HepG2 (cell line): ENCODE measurements around the gene AMER3. TPM values are rescaled to one million over a fixed set of nuclear protein-coding genes. Genes with fewer than 3 reads are reported as not detected.

Source experiments
- ATAC-seq: fragments of 200-7000 bp; cut with Tn5 transposase; 3 replicates; pipeline ENCODE4 v1.9.1; 2020; ENCODE audit warnings: mild to moderate bottlenecking, moderate library complexity
- BruUV-seq: library from RNA; stranded (reverse); fragments of 400-500 nt; replicated peaks from 2 replicates; lab custom pipeline; 2021; lab: Mats Ljungman, UMichigan
- CTCF ChIA-PET: fragments of 300-600 bp; formaldehyde crosslinking; extraction: SDS; loops from one replicate; lab custom pipeline; 2021; ENCODE audit warnings: low total read pairs, inconsistent platforms, low intra/inter-chr PET ratio; lab: Yijun Ruan, JAX
- POLR2A ChIA-PET: fragments of 350-600 bp; sonication (Branson Sonifier 250); formaldehyde crosslinking; loops from one replicate; lab custom pipeline; 2020; ENCODE audit warnings: antibody characterized with exemption, inconsistent platforms; lab: Yijun Ruan, JAX
- DNase-seq: peaks from one replicate; pipeline ENCODE4 v3.0.0-alpha.2; 2015; ENCODE audit warnings: low spot score
- FAIRE-seq: peaks from 3 replicates; lab custom pipeline; 2011; peaks lifted over from hg19 to GRCh38; lab: Jason Lieb, UNC
- H2AFZ ChIP-seq: one replicate; pipeline ENCODE4 v1.6.1; 2011; ENCODE audit warnings: low read length, inconsistent platforms
- H3K27ac ChIP-seq: fragments of 300-600 bp; 3 replicates; pipeline ENCODE4 v1.8.0; 2011; ENCODE audit warnings: mixed run types, mild to moderate bottlenecking, mixed read lengths, low read length, inconsistent platforms; ENCODE audit not compliant: insufficient read depth; ENCODE audit errors: extremely low read length
- H3K27me3 ChIP-seq, 2 experiments: fragments of 200-600 bp in 1 of 2; 2 replicates in 1 of 2; 3 replicates in 1 of 2; pipeline versions ENCODE4 v1.6.0 to v1.8.0; 2011; ENCODE audit warnings: low read length in 2 of 2, mild to moderate bottlenecking in 2 of 2, moderate library complexity in 2 of 2, inconsistent platforms in 1 of 2; ENCODE audit not compliant: insufficient read depth in 2 of 2, control insufficient read depth in 1 of 2
- H3K36me3 ChIP-seq, 2 experiments: fragments of 200-600 bp in 1 of 2; replicated peaks in 1 of 2; 2 replicates in 1 of 2; 3 replicates in 1 of 2; pipeline versions ENCODE4 v1.5.1 to v1.8.0; 2011; ENCODE audit warnings: low read length in 2 of 2, inconsistent platforms in 1 of 2; ENCODE audit not compliant: insufficient read depth in 2 of 2, control insufficient read depth in 1 of 2
- H3K4me1 ChIP-seq: 2 replicates; pipeline ENCODE4 v1.5.1; 2012; ENCODE audit warnings: low read length, inconsistent platforms; ENCODE audit not compliant: insufficient read depth
- H3K4me2 ChIP-seq: 2 replicates; pipeline ENCODE4 v1.6.0; 2011; ENCODE audit warnings: low read depth, low read length, inconsistent platforms
- H3K4me3 ChIP-seq, 3 experiments: fragments of 200-600 bp in 1 of 3; sonication (generic), shearing (Covaris generic) in 1 of 3; replicated peaks in 1 of 3; 2 replicates each; pipeline ENCODE4 v1.5.1; 2011 to 2016; ENCODE audit warnings: low read length in 3 of 3, inconsistent platforms in 2 of 3, low read depth in 2 of 3, mild to moderate bottlenecking in 2 of 3, control low read depth in 1 of 3, mixed read lengths in 1 of 3; ENCODE audit not compliant: insufficient read depth in 1 of 3
- H3K79me2 ChIP-seq: one replicate; pipeline ENCODE4 v1.6.1; 2011; ENCODE audit warnings: low read length, inconsistent platforms; ENCODE audit not compliant: insufficient read depth
- H3K9ac ChIP-seq: 2 replicates; pipeline ENCODE4 v1.6.0; 2011; ENCODE audit warnings: mild to moderate bottlenecking, low read depth, low read length, inconsistent platforms; ENCODE audit not compliant: insufficient read depth
- H3K9me3 ChIP-seq: 2 replicates; pipeline ENCODE4 v1.5.1; 2012; ENCODE audit warnings: mild to moderate bottlenecking, low read length
- H4K20me1 ChIP-seq: 2 replicates; pipeline ENCODE4 v1.6.0; 2011; ENCODE audit warnings: inconsistent platforms, mild to moderate bottlenecking, low read length, moderate library complexity; ENCODE audit not compliant: insufficient read depth
- ARID4A ChIP-seq: sonication (generic); formaldehyde crosslinking; IDR thresholded peaks from 2 replicates; pipeline ENCODE4 v1.5.0; 2020; ENCODE audit warnings: mild to moderate bottlenecking, missing genetic modification reagents, borderline replicate concordance
- FOXK1 ChIP-seq: sonication (generic); formaldehyde crosslinking; IDR thresholded peaks from 2 replicates; pipeline ENCODE4 v1.4.0; 2020; ENCODE audit warnings: low read depth, missing genetic modification reagents, borderline replicate concordance
- GABPB1 ChIP-seq: IDR thresholded peaks from 2 replicates; pipeline ENCODE4 v1.6.1; 2016; ENCODE audit warnings: mild to moderate bottlenecking, missing genetic modification reagents, moderate library complexity, missing compliant biosample characterization
- POGK ChIP-seq: sonication (generic); formaldehyde crosslinking; conservative IDR thresholded peaks from 2 replicates; pipeline ENCODE4 v1.8.0; 2022; ENCODE audit warnings: mild to moderate bottlenecking, moderate library complexity, missing genetic modification reagents
- PPARG ChIP-seq: conservative IDR thresholded peaks from 2 replicates; pipeline ENCODE4 v1.6.1; 2016; ENCODE audit warnings: missing biosample characterization, missing genetic modification reagents
- TRIM24 ChIP-seq: sonication (generic); formaldehyde crosslinking; IDR thresholded peaks from 2 replicates; pipeline ENCODE4 v1.8.0; 2022; ENCODE audit warnings: mild to moderate bottlenecking, missing genetic modification reagents
- ZNF607 ChIP-seq: sonication (generic); formaldehyde crosslinking; IDR thresholded peaks from 2 replicates; pipeline ENCODE4 v1.5.1; 2020; ENCODE audit warnings: missing genetic modification reagents, mild to moderate bottlenecking, borderline replicate concordance
- ZNF75D ChIP-seq: sonication (generic); formaldehyde crosslinking; IDR thresholded peaks from 2 replicates; pipeline ENCODE4 v1.8.1; 2023; ENCODE audit warnings: missing genetic modification reagents, mild to moderate bottlenecking, borderline replicate concordance
- ZNF83 ChIP-seq: sonication (generic); formaldehyde crosslinking; IDR thresholded peaks from 2 replicates; pipeline ENCODE4 v1.4.0; 2020; ENCODE audit warnings: missing genetic modification reagents, mild to moderate bottlenecking, borderline replicate concordance
- WGBS: methylation state at CpG from one replicate; pipeline ENCODE4 v1.1.6; 2017; ENCODE audit warnings: low lambda C conversion rate; 5-methylcytosine and 5-hydroxymethylcytosine counted together
- in situ Hi-C: cut with HindIII; loops from 2 replicates; pipeline ENCODE4 v1.10.0; 2017; ENCODE audit warnings: low pct_unique_long_range_greater_than_20kb; ENCODE audit not compliant: extremely low pct_ligation_motif_present
- intact Hi-C: fragments of 100-400 bp; cut with micrococcal nuclease; formaldehyde crosslinking; loops from one replicate; pipeline ENCODE4 v1.10.0; 2022; ENCODE audit not compliant: unreplicated experiment
- polyA plus RNA-seq, 8 experiments: library from polyadenylated mRNA; depleted of rRNA in 3 of 8; stranded (reverse) in 7 of 8; unstranded in 1 of 8; fragments of >200 nt; fragmentation: Illumina TruSeq in 4 of 8; extraction: Trizol in 4 of 8; gene quantifications; 2 replicates each; pipeline versions ENCODE4 v1.2.1 to v1.2.3, GENCODE V29; 2011 to 2016; ENCODE audit warnings: low read depth in 4 of 8, missing spikeins in 1 of 8, mixed read lengths in 1 of 8; ENCODE audit not compliant: insufficient read depth in 1 of 8
- total RNA-seq, 5 experiments: library from RNA; depleted of rRNA; stranded (reverse); fragments of >200 nt; fragmentation: Illumina TruSeq; extraction: Trizol; gene quantifications; 2 replicates each; pipeline ENCODE4 v1.2.3, GENCODE V29; 2016; ENCODE audit warnings: low read depth in 1 of 5
- TF ChIP-seq, protein P1 (sequence below): sonication (generic); formaldehyde crosslinking; IDR thresholded peaks from 2 replicates; pipeline ENCODE4 v1.9.0; 2021; ENCODE audit warnings: missing genetic modification reagents, mild to moderate bottlenecking, borderline replicate concordance
- TF ChIP-seq, protein P2 (sequence below): sonication (generic); formaldehyde crosslinking; IDR thresholded peaks from 2 replicates; pipeline ENCODE4 v1.5.1; 2020; ENCODE audit warnings: missing genetic modification reagents, mild to moderate bottlenecking, borderline replicate concordance

AMER3 gene
- total and polyA plus RNA-seq, 2 of the 13 experiments (the other 11 are each of a cell fraction or from before 2014, with no cell fraction given), result not detected

DNA sequence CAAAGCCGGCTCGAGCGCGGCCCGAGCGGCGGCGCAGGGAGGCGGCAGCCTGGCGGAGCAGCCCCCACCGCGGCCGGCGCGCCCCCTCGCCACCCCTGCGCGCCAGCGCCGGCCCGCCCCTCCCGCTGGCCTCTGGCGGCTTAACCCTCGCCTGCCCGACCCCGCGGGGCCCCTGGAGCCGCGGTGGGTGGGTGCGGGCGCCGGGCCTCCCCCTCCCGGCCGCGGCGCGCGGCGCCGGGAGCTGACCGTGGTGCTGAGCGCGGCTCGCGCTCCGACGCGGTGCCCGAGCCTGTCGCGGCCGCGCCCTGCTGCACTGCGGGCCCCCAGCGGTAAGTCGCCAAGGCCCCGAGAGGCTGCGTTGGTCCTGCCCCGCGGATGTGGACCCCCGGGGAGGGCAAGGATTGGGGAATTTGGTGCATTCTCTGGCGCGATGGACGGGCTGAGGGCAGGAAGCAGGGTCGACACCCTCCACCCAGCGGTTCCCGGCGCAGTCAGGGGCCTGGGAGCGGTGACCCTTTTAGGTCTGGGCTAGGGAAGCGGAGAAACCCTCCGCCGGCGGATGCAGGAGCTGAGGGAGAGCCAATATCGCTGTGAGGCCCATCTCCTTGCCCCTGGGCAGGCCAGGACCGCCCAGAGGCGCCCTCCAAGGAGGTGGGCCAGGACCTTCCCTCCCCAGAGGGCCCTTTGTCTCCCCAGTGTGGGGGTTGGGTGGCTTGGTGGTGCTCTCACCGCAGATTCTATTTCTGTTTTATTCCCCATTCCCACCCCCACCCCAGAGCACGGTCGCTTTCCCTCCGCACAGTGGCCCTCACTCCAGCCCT lies 923 bp downstream of the AMER3 start:
- 54% methylated on average over 13 of the region's 80 CpGs for WGBS
- peak overlapping the region in 2 of 3 experiments; percentile 45 to 55; a peak in 3 of 6 replicates for H3K4me3 ChIP-seq
- FAIRE-seq (no peak), DNase-seq (no peak), ATAC-seq (peak; percentile 96)
- H3K27ac ChIP-seq, result no peak overlapping the region
- no peaks in the 10 kb centered on the region for H3K79me2 ChIP-seq
- BruUV-seq, result no TSS peak
- ChIA-PET CTCF (no interaction called here), POLR2A (no interaction called here)
- intact Hi-C loops, result no loop called here
- H3K4me2 ChIP-seq, result peak overlapping the region; percentile 46
- peaks cover 3 to 38% of the 10 kb centered on the region in 2 experiments; a peak in 3 of 5 replicates for H3K27me3 ChIP-seq
- no peaks in the 10 kb centered on the region for H3K9me3 ChIP-seq
- H4K20me1 ChIP-seq, result no peaks in the 10 kb centered on the region; the same call in 1 of the 2 replicates
- H3K9ac ChIP-seq, result no peak overlapping the region
- H3K36me3 ChIP-seq, result no peaks in the 10 kb centered on the region
- in situ Hi-C loops, result no loop called here
- no peak overlapping the region for H2AFZ ChIP-seq
- no peaks in the 10 kb centered on the region for H3K4me1 ChIP-seq
- TF ChIP-seq, protein P1, sequence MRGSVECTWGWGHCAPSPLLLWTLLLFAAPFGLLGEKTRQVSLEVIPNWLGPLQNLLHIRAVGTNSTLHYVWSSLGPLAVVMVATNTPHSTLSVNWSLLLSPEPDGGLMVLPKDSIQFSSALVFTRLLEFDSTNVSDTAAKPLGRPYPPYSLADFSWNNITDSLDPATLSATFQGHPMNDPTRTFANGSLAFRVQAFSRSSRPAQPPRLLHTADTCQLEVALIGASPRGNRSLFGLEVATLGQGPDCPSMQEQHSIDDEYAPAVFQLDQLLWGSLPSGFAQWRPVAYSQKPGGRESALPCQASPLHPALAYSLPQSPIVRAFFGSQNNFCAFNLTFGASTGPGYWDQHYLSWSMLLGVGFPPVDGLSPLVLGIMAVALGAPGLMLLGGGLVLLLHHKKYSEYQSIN, result no peak
- TF ChIP-seq POGK (CRISPR knock-in tag) (peak; percentile 68; the same call in 1 of the 2 replicates), TRIM24 (CRISPR knock-in tag) (no peak), FOXK1 (CRISPR knock-in tag) (no peak), ZNF607 (CRISPR knock-in tag) (0 out of 2 replicates have a peak, but pooled peaks have one; percentile 22), GABPB1 (CRISPR knock-in tag) (peak; percentile 44; the same call in 1 of the 2 replicates), ARID4A (CRISPR knock-in tag) (peak; percentile 16; the same call in 1 of the 2 replicates), ZNF75D (CRISPR knock-in tag) (no peak), ZNF83 (CRISPR knock-in tag) (no peak), PPARG (CRISPR knock-in tag) (no peak)
- TF ChIP-seq, protein P2, sequence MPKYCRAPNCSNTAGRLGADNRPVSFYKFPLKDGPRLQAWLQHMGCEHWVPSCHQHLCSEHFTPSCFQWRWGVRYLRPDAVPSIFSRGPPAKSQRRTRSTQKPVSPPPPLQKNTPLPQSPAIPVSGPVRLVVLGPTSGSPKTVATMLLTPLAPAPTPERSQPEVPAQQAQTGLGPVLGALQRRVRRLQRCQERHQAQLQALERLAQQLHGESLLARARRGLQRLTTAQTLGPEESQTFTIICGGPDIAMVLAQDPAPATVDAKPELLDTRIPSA, result no peak
